Thoracic aorta (tissue), 2 donors: Measurements from ENCODE around the gene POLN. TPM values are rescaled to one million over a fixed set of nuclear protein-coding genes. Genes with fewer than 3 reads are reported as not detected.

Source experiments
- ATAC-seq: fragments of 150-250 bp; one replicate; pipeline ENCODE4 v1.8.0; 2017; ENCODE audit warnings: low read depth; ENCODE audit not compliant: insufficient number of reproducible peaks, low FRiP score
- DNase-seq: peaks from one replicate; pipeline ENCODE4 v3.0.0-alpha.2; 2020; ENCODE audit warnings: low spot score
- H3K27ac ChIP-seq, 2 donors: fragments of 200-600 bp; sonication (generic); 1 replicate in 1 of 2; 2 replicates in 1 of 2; pipeline ENCODE4 v1.5.1; 2016; ENCODE audit warnings: mild to moderate bottlenecking in 2 of 2, moderate library complexity in 2 of 2
- H3K27me3 ChIP-seq: fragments of 200-600 bp; sonication (generic); replicated peaks from 2 replicates; pipeline ENCODE4 v1.6.0; 2016; ENCODE audit warnings: mild to moderate bottlenecking; ENCODE audit not compliant: insufficient read depth
- H3K36me3 ChIP-seq: fragments of 200-600 bp; sonication (generic); one replicate; pipeline ENCODE4 v1.5.1; 2016
- H3K4me1 ChIP-seq, 2 donors: fragments of 200-600 bp; sonication (generic); 1 replicate in 1 of 2; 2 replicates in 1 of 2; pipeline versions ENCODE4 v1.5.1 to v1.6.0; 2016; ENCODE audit warnings: low read depth in 2 of 2, mild to moderate bottlenecking in 1 of 2; ENCODE audit not compliant: control insufficient read depth in 1 of 2
- H3K4me3 ChIP-seq: fragments of 200-600 bp; sonication (generic); 2 replicates; pipeline ENCODE4 v1.5.1; 2016; ENCODE audit warnings: mild to moderate bottlenecking
- H3K9me3 ChIP-seq: fragments of 200-600 bp; sonication (generic); 2 replicates; pipeline ENCODE4 v1.5.1; 2016
- total RNA-seq, 2 donors: library from RNA; depleted of rRNA; stranded (reverse); fragments of >200 nt; gene quantifications; one replicate each; pipeline versions ENCODE4 v1.1.0 to v1.2.3, GENCODE V29; 2016
- TF ChIP-seq, protein P1 (sequence below): fragments of 200-600 bp; sonication (generic); IDR thresholded peaks from one replicate; pipeline ENCODE4 v1.5.1; 2019; ENCODE audit warnings: antibody characterized with exemption

POLN gene
- total RNA-seq, 2 donors from 2014 or later = 3.2 to 3.5 TPM

DNA sequence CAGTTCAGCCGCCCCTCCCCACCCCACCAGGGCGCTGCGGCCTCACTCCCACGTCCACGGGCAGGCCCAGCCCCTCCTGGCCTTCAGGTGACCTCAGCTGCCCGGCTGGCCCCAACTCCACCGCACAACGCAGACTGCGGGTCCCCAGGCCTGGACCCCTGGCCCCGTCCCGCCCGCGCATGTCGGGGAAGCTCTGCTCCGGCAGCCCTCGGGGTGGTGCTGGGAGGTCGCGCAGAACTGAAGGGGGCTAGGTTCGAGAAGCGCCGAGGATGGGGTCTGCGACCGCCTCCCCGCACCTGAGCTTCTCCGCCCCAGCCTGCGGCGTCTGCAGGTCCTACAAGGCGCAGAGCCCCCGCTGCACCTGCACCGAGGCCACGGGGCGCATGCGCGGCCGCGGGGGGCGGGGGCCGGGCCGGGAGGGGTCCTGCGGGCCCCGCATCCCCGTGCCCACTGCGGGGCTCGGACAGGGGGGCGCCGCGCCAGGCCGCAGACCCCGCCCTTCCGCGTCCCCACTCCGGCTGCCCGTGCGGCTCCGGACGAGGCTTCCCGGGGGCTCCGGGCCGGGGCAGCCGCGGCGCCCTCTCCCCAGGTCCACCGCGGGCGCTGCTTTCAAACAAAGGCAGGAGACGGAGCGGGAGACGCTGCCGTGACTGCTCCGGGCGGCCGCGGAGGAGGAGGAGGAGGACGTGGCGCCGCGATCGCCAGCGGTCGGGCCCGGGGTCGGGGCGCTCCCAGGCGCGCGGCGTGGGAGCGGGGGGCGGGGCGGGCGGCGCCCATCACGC lies 183.5 kb downstream of the POLN start:
- H3K27me3 ChIP-seq = no peaks in the 10 kb centered on the region
- TF ChIP-seq, protein P1, sequence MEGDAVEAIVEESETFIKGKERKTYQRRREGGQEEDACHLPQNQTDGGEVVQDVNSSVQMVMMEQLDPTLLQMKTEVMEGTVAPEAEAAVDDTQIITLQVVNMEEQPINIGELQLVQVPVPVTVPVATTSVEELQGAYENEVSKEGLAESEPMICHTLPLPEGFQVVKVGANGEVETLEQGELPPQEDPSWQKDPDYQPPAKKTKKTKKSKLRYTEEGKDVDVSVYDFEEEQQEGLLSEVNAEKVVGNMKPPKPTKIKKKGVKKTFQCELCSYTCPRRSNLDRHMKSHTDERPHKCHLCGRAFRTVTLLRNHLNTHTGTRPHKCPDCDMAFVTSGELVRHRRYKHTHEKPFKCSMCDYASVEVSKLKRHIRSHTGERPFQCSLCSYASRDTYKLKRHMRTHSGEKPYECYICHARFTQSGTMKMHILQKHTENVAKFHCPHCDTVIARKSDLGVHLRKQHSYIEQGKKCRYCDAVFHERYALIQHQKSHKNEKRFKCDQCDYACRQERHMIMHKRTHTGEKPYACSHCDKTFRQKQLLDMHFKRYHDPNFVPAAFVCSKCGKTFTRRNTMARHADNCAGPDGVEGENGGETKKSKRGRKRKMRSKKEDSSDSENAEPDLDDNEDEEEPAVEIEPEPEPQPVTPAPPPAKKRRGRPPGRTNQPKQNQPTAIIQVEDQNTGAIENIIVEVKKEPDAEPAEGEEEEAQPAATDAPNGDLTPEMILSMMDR = no peak
- DNase-seq (no peak), ATAC-seq (no peak)
- H3K4me3 ChIP-seq = peak overlapping the region; percentile 58
- peaks cover 0 to 9% of the 10 kb centered on the region in 2 donors for H3K4me1 ChIP-seq
- H3K9me3 ChIP-seq = no peaks in the 10 kb centered on the region
- H3K27ac ChIP-seq = no peak overlapping the region
- no peaks in the 10 kb centered on the region for H3K36me3 ChIP-seq

DNA sequence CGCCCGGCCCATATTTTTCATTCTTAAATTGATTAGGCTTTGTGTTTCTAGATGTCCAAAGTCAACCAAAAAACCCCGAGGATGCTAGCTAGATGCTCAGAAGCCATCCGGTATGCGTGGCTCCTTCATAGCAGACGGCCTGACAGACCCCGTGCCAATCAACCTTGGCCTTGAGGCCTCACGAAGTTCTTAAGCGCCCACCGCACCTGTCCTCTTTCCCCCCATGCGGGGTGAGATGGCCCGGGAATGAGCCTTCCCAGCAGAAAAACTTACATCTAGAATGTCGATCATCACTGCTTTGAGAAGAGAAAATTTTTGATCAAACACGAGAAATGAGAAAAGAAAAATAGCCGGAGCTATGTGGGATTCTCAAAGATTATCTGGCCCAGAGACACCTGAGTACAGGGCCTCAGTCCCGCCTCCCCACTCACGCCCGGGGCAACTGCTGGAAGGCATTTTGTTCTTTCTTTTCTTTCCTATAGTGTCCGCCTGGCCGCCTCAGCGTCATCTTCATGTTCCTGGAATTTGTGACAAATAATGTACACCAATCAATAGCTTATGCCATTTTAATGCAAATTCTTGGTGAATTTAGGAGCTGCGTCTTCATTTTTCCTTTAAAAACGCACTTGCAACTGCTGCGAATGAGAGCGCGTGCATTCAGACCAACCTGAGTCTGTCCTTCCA lies 184.4 kb downstream of the POLN start:
- Histone ChIP-seq H3K9me3 (no peaks in the 10 kb centered on the region), H3K36me3 (no peaks in the 10 kb centered on the region), H3K27me3 (no peaks in the 10 kb centered on the region), H3K27ac (no peak overlapping the region), H3K4me1 (peaks cover 0 to 9% of the 10 kb centered on the region in 2 donors), H3K4me3 (no peak overlapping the region)
- ATAC-seq = no peak
- TF ChIP-seq, protein P1 = no peak
- no peak for DNase-seq

DNA sequence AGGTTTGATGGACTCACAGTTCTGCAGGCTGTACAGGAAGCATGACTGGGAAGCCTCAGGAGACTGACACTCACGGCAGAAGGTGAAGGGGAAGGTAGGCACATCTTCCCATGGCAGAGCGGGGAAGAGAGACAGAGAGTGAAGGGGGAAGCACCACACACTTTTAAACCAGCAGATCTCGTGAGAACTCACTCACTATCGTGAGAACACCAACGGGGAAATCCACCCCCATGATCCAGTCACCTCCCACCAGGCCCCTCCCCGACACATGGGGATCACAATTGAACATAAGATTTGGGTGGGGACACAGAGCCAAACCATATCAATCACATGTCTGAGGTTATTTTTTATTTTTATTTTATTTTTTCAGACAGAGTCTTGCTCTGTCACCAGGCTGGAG lies 187.7 kb downstream of the POLN start:
- H3K4me1 ChIP-seq = peaks cover 0 to 5% of the 10 kb centered on the region in 2 donors
- H3K4me3 ChIP-seq = no peak overlapping the region
- no peaks in the 10 kb centered on the region for H3K9me3 ChIP-seq
- TF ChIP-seq, protein P1 = no peak
- H3K36me3 ChIP-seq = no peaks in the 10 kb centered on the region
- H3K27ac ChIP-seq = no peak overlapping the region
- ATAC-seq (no peak), DNase-seq (no peak)
- H3K27me3 ChIP-seq = peaks cover 3% of the 10 kb centered on the region

DNA sequence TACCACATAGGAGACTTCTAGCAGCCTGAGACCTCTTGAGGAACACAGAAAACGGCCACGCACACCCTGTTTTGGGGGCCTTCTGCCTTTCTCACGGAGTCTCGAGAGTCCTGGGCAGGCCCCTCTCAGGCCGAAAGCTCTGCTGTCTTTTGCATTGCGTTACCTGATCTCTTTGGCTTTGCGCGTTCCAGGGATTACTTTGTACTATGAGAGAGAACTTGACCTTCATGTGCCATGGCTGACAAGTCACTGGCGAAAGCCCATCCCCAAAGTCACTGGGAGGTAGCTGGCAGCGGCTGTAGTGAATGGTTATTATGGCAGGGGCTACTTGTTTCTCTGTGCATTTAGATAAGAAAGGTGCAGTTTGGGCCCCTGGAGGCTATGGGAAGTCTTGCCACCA lies 190.8 kb downstream of the POLN start:
- ATAC-seq (no peak), DNase-seq (no peak)
- Histone ChIP-seq H3K9me3 (no peaks in the 10 kb centered on the region), H3K27me3 (peaks cover 3% of the 10 kb centered on the region), H3K36me3 (no peaks in the 10 kb centered on the region), H3K27ac (no peak overlapping the region), H3K4me3 (no peak overlapping the region), H3K4me1 (no peaks in the 10 kb centered on the region)
- TF ChIP-seq, protein P1 = no peak

DNA sequence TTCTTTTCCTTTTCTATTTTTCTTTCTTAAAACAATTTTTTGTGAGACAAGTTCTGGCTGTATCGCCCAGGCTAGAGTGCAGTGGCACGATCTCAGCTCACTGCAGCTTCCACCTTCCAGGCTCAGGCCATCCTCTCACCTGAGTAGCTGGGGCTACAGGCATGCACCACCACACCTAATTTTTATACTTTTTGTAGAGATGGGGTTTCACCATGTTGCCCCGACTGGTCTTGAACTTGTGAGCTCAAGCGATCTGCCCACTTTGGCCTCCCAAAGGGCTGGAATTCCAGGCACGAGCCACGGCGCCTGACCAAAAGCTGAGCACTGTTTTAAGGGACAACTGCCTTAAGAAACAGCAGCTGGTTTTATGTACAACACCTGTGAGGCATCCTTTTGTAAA lies 192.1 kb downstream of the POLN start:
- ATAC-seq (no peak), DNase-seq (no peak)
- H3K27ac ChIP-seq = no peak overlapping the region
- H3K27me3 ChIP-seq = peaks cover 3% of the 10 kb centered on the region
- no peak overlapping the region for H3K4me3 ChIP-seq
- no peaks in the 10 kb centered on the region for H3K4me1 ChIP-seq
- no peaks in the 10 kb centered on the region for H3K36me3 ChIP-seq
- no peaks in the 10 kb centered on the region for H3K9me3 ChIP-seq
- TF ChIP-seq, protein P1 = no peak
